Measurements from ENCODE around the gene CR1. TPM values are rescaled to one million over a fixed set of nuclear protein-coding genes. Genes with fewer than 3 reads are reported as not detected.

CR1 gene
- total RNA-seq, result 2.0 TPM
- long read RNA-seq, result 0 reads

GRCh38 chr1:207495801-207496792 is at the start of gene CR1:
CR1 (plus strand) TSS chr1:207496157; CDS start chr1:207496268, 111 bp downstream.
- H3K4me3 ChIP-seq, result peak within 1 kb of the TSS; percentile 61
- intact Hi-C loops (cut with micrococcal nuclease), result no loop called here
- peaks cover 100% of the 10 kb centered on the region for H3K27me3 ChIP-seq (ENCODE audit: low read depth)
- no peaks in the 10 kb centered on the region for H3K9me3 ChIP-seq (replicated peaks)
- H3K4me1 ChIP-seq, result peaks cover 12% of the 10 kb centered on the region
- peak within 1 kb of the TSS; percentile 54 for H3K27ac ChIP-seq (replicated peaks)
- peak; percentile 36 for DNase-seq
- no peak for TF ChIP-seq CTCF (IDR thresholded peaks at IDR 0.05; ENCODE audit: borderline replicate concordance)
- no peaks in the 10 kb centered on the region for H3K36me3 ChIP-seq

GRCh38 chr1:207453710-207454045 is 42.3 kb upstream of the CR1 start:
- peaks cover 15% of the 10 kb centered on the region for H3K4me1 ChIP-seq
- H3K4me3 ChIP-seq, result peak overlapping the region; percentile 59
- DNase-seq, result no peak
- H3K27ac ChIP-seq (replicated peaks), result no peak overlapping the region
- peaks cover 91% of the 10 kb centered on the region for H3K27me3 ChIP-seq (ENCODE audit: low read depth)
- H3K9me3 ChIP-seq (replicated peaks), result no peaks in the 10 kb centered on the region
- intact Hi-C loops (cut with micrococcal nuclease), result no loop called here
- H3K36me3 ChIP-seq, result no peaks in the 10 kb centered on the region
- TF ChIP-seq CTCF (IDR thresholded peaks at IDR 0.05; ENCODE audit: borderline replicate concordance), result no peak

GRCh38 chr1:207454046-207454964 is 41.7 kb upstream of the CR1 start, which contains the start of gene CR2:
CR2 (plus strand) TSS chr1:207454328; CDS start chr1:207454419, 91 bp downstream.
- H3K9me3 ChIP-seq (replicated peaks), result no peaks in the 10 kb centered on the region
- no peak for TF ChIP-seq CTCF (IDR thresholded peaks at IDR 0.05; ENCODE audit: borderline replicate concordance)
- peak; percentile 16 for DNase-seq
- intact Hi-C loops (cut with micrococcal nuclease), result no loop called here
- peaks cover 89% of the 10 kb centered on the region for H3K27me3 ChIP-seq (ENCODE audit: low read depth)
- peak within 1 kb of the TSS; percentile 59 for H3K4me3 ChIP-seq
- no peak within 1 kb of the TSS for H3K27ac ChIP-seq (replicated peaks)
- no peaks in the 10 kb centered on the region for H3K36me3 ChIP-seq
- H3K4me1 ChIP-seq, result peaks cover 15% of the 10 kb centered on the region

- Histone ChIP-seq H3K27ac (replicated peaks) (no peak overlapping the region), H3K27me3 (ENCODE audit: low read depth) (peaks cover 89% of the 10 kb centered on the region), H3K4me1 (peaks cover 15% of the 10 kb centered on the region), H3K4me3 (peak overlapping the region; percentile 59), H3K9me3 (replicated peaks) (no peaks in the 10 kb centered on the region), H3K36me3 (no peaks in the 10 kb centered on the region)
- DNase-seq, result no peak
- no peak for TF ChIP-seq CTCF (IDR thresholded peaks at IDR 0.05; ENCODE audit: borderline replicate concordance)
- intact Hi-C loops (cut with micrococcal nuclease), result no loop called here
Measured at GRCh38 chr1:207455183-207455754, 40.7 kb upstream of the CR1 start.

GRCh38 chr1:207458414-207458813 is 37.5 kb upstream of the CR1 start:
- Histone ChIP-seq H3K4me1 (peaks cover 15% of the 10 kb centered on the region), H3K27me3 (ENCODE audit: low read depth) (peaks cover 79% of the 10 kb centered on the region), H3K9me3 (replicated peaks) (no peaks in the 10 kb centered on the region), H3K36me3 (no peaks in the 10 kb centered on the region), H3K4me3 (no peak overlapping the region), H3K27ac (replicated peaks) (no peak overlapping the region)
- DNase-seq, result no peak
- no peak for TF ChIP-seq CTCF (IDR thresholded peaks at IDR 0.05; ENCODE audit: borderline replicate concordance)
- intact Hi-C loops (cut with micrococcal nuclease), result no loop called here

Measured in left ventricle myocardium inferior (tissue), 1 donor.